Left colon (tissue), 2 donors: ENCODE data around the gene LGALS14. TPM values are rescaled to one million over a fixed set of nuclear protein-coding genes. Genes with fewer than 3 reads are reported as not detected.

Experiments
- ATAC-seq: fragments of 200-7000 bp; cut with Tn5 transposase; one replicate; pipeline ENCODE4 v1.9.1; 2020; ENCODE audit warnings: mild to moderate bottlenecking, moderate library complexity
- DNase-seq, 2 donors: peaks; one replicate each; pipeline ENCODE4 v3.0.0-alpha.2; 2020
- intact Hi-C, 2 donors: fragments of 100-400 bp; cut with DNase I in 1 of 2; cut with micrococcal nuclease in 1 of 2; formaldehyde crosslinking; loops; one replicate each; pipeline versions ENCODE4 v1.11.2 to v1.14.0; 2022; cut with DNase I, micrococcal nuclease
- total RNA-seq, 2 donors: library from RNA; stranded (reverse); fragmentation: NEBNext Ultra II Directional; extraction: Animal tissue kit (Norgen Biotek cat#: 25700); gene quantifications; one replicate each; pipeline ENCODE4 v1.2.1, GENCODE V29; 2021
- donor health status: DM: no; HTN: no; CAD: no.
- donor health status: DM: yes; HTN: yes; CAD: no.

Gene LGALS14
- total RNA-seq, 2 donors from 2014 or later = not detected

- intact Hi-C loops = no loop called here
- DNase-seq = no peak
- no peak for ATAC-seq
These were observed 31.4 kb downstream of the LGALS14 start for GRCh38 chr19:39735688-39736087.

- intact Hi-C loops = no loop called here
- no peak for ATAC-seq
These were observed 31.8 kb downstream of the LGALS14 start for GRCh38 chr19:39736088-39736487.

GRCh38 chr19:39737351-39737750 lies 33.1 kb downstream of the LGALS14 start:
- intact Hi-C loops = no loop called here
- ATAC-seq (no peak), DNase-seq (no peak)

More at GRCh38 chr19:39736088-39736487, 31.8 kb downstream of the LGALS14 start:
- no peak for DNase-seq

- DNase-seq (no peak), ATAC-seq (no peak)
- intact Hi-C loops = no loop called here
These were observed 33.6 kb downstream of the LGALS14 start, which contains the start of gene CLC for GRCh38 chr19:39737891-39738290. Gene CLC (minus strand): TSS chr19:39738029. CDS start chr19:39737952, 77 bp downstream.

GRCh38 chr19:39738814-39739213 lies 34.5 kb downstream of the LGALS14 start:
- intact Hi-C loops = no loop called here
- no peak for DNase-seq
- ATAC-seq = no peak

GRCh38 chr19:39740395-39740794 lies 36.1 kb downstream of the LGALS14 start:
- intact Hi-C loops = no loop called here
- ATAC-seq = no peak
- no peak for DNase-seq

GRCh38 chr19:39745643-39746042 lies 41.4 kb downstream of the LGALS14 start:
- intact Hi-C loops = no loop called here
- ATAC-seq = no peak
- DNase-seq = no peak

- intact Hi-C loops = no loop called here
- no peak for DNase-seq
- no peak for ATAC-seq
These were observed 42.7 kb downstream of the LGALS14 start for GRCh38 chr19:39746836-39747529.

GRCh38 chr19:39749981-39750380 lies 45.7 kb downstream of the LGALS14 start:
- ATAC-seq (no peak), DNase-seq (no peak)
- intact Hi-C loops = no loop called here

GRCh38 chr19:39752390-39752789 lies 48.1 kb downstream of the LGALS14 start:
- ATAC-seq = no peak
- DNase-seq = no peak
- intact Hi-C loops = no loop called here

GRCh38 chr19:39752795-39753194 lies 48.5 kb downstream of the LGALS14 start:
- no peak for ATAC-seq
- intact Hi-C loops = no loop called here
- DNase-seq = no peak

GRCh38 chr19:39754544-39754943 lies 50.3 kb downstream of the LGALS14 start:
- ATAC-seq (no peak), DNase-seq (no peak)
- intact Hi-C loops = no loop called here

- DNase-seq (no peak), ATAC-seq (no peak)
- intact Hi-C loops = no loop called here
These were observed 50.7 kb downstream of the LGALS14 start for GRCh38 chr19:39754971-39755370.

Other genes starting within 250 kb of the LGALS14 start
- gene TIMM50, start 223.6 kb upstream of the LGALS14 start, total RNA-seq = 10 to 100 TPM; 40.8 to 47.8 TPM
- gene DLL3, start 205.5 kb upstream of the LGALS14 start, total RNA-seq = under 1 TPM in 1 of 2 donors, not detected in 1; 0.12 TPM
- not detected for gene SELENOV, start 189.3 kb upstream of the LGALS14 start, total RNA-seq
- gene EID2B, start 171.6 kb upstream of the LGALS14 start, total RNA-seq = under 1 TPM; 0.15 to 0.75 TPM
- gene EID2, start 164.3 kb upstream of the LGALS14 start, total RNA-seq = 10 to 100 TPM; 10.4 to 10.6 TPM
- gene LGALS13, start 102.0 kb upstream of the LGALS14 start, total RNA-seq = not detected
- gene LGALS16, start 48.6 kb upstream of the LGALS14 start, total RNA-seq = not detected
- gene CLC, start 33.5 kb downstream of the LGALS14 start, total RNA-seq = 1 to 10 TPM in 1 of 2 donors, not detected in 1; 1.8 TPM
- gene LEUTX, start 74.4 kb downstream of the LGALS14 start, total RNA-seq = not detected
- gene DYRK1B, start 129.7 kb downstream of the LGALS14 start, total RNA-seq = 10 to 100 TPM in 1 of 2 donors, 1 to 10 TPM in 1; 7.6 to 16.3 TPM
- gene FBL, start 141.9 kb downstream of the LGALS14 start, total RNA-seq = 100 to 1,000 TPM; 128 to 166 TPM
- 1,000 to 10,000 TPM; 6,411 to 6,996 TPM for gene FCGBP, start 230.2 kb downstream of the LGALS14 start, total RNA-seq